ENCODE data around the gene PIM3. TPM values are rescaled to one million over a fixed set of nuclear protein-coding genes. Genes with fewer than 3 reads are reported as not detected.
A peak's percentile ranks its signal among the peaks of the same experiment; 100 is the strongest.

Gene PIM3
- total and polyA plus RNA-seq, 2 of the 8 experiments (the other 6 are each of a cell fraction or from before 2014, with no cell fraction given): 22.6 to 30.0 TPM

DNA sequence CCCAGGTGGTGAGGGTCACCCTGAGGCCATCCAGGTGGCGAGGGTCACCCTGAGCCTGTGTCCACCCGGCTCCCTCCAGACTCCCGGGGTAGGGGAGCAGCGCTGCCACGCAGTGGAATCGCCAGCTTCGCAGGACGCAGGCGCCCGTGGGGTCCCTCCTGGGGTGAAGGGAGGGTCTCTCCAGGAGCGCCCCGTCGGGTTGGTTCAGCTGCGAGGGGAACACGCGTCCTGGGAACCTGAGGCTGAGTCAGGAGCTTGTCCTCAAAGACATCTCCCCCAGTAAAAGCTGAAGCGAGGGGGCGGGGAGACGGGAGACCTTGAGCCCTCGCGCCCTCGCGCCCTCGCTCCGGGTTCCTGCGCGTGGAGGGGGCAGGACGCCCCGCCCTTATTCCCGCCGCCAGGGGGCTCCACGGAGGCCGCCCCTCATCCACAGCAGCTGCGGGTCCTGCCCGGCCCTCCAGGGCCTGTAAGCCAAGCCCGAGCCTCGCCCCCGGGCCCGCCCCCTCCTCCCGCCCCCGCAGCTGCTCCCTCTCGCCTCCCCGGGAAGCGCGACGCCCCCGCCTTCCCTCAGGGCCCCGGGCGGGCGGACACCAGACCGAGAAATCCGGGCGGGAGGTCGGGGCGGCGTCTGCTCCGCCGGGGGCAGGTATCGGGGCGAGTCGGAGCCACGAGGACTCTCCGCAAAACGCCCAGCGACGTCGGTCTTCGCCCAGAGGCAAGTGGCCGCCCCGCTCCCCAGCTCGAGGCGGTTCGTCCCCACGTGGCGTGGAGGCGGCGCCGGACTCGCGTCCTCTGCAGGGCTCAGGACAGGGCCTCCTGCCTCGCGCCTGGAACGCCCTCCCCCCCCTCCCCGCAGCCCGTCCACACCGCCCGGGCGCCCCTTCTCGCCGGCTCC, 22.8 kb downstream of the PIM3 start:
- Histone ChIP-seq H2AFZ (ENCODE audit: low read length) (peak overlapping the region; percentile 80; the same call in 1 of the 2 replicates), H3K23me2 (ENCODE audit: low read depth, low read length) (peaks cover 3% of the 10 kb centered on the region; the same call in 1 of the 2 replicates), H3K4me1 (replicated peaks in 1 of 4; ENCODE audit: control insufficient read depth in 3 of 4, insufficient read depth in 4 of 4, low read length in 3 of 4) (peaks cover 0 to 4% (median 0%) of the 10 kb centered on the region in 4 experiments; a peak in 1 of 7 replicates), H3K9ac (replicated peaks in 1 of 4; ENCODE audit: extremely low read depth in 1 of 4, low read depth in 3 of 4, low read length in 3 of 4) (no peak overlapping the region), H2BK20ac (ENCODE audit: low read length) (no peak overlapping the region), H4K8ac (ENCODE audit: extremely low read depth, insufficient read depth, low read length) (peak overlapping the region; percentile 25; the same call in 1 of the 2 replicates), H3K18ac (ENCODE audit: extremely low read depth, low read length) (peak overlapping the region; percentile 19), H3K27me3 (replicated peaks in 1 of 4; ENCODE audit: control insufficient read depth in 3 of 4, extremely low read depth in 1 of 4, insufficient read depth in 3 of 4, low read length in 3 of 4) (peaks cover 4 to 18% (median 13%) of the 10 kb centered on the region in 4 experiments), H3K14ac (ENCODE audit: insufficient read length) (no peak overlapping the region), H3K27ac (ENCODE audit: low read depth, low read length) (no peak overlapping the region), H2AK5ac (ENCODE audit: low read depth, low read length) (no peak overlapping the region), H4K91ac (replicated peaks; ENCODE audit: insufficient read length, low read length) (no peak overlapping the region), H2BK120ac (replicated peaks; ENCODE audit: low read depth, low read length) (no peak overlapping the region), H2BK15ac (ENCODE audit: low read length) (no peak overlapping the region), H3K4ac (replicated peaks; ENCODE audit: insufficient read length, low read depth, low read length) (no peak overlapping the region), H4K20me1 (replicated peaks in 1 of 2; ENCODE audit: control insufficient read depth in 1 of 2, insufficient read depth in 2 of 2, low read length in 2 of 2) (no peaks in the 10 kb centered on the region), H3K79me2 (ENCODE audit: control insufficient read depth in 1 of 2, insufficient read depth in 2 of 2, low read length in 2 of 2) (no peaks in the 10 kb centered on the region), H3K79me1 (ENCODE audit: low read depth, low read length) (no peaks in the 10 kb centered on the region), H4K5ac (ENCODE audit: insufficient read length, low read depth, low read length) (no peak overlapping the region), H2BK5ac (ENCODE audit: low read depth, low read length) (no peak overlapping the region), H3K4me2 (ENCODE audit: insufficient read depth in 1 of 2, low read depth in 2 of 2, low read length in 2 of 2) (peak overlapping the region; percentile 41 to 66; a peak in 3 of 4 replicates), H2BK12ac (ENCODE audit: low read depth, low read length) (no peak overlapping the region), H3K23ac (ENCODE audit: insufficient read length) (no peak overlapping the region), H3K36me3 (ENCODE audit: control insufficient read depth in 2 of 4, insufficient read depth in 4 of 4, low read length in 3 of 4) (no peaks in the 10 kb centered on the region), H3K56ac (replicated peaks; ENCODE audit: insufficient read length, low read depth, low read length) (no peak overlapping the region), H3K4me3 (ENCODE audit: extremely low read depth in 1 of 4, insufficient read depth in 2 of 4, low read depth in 3 of 4, low read length in 4 of 4) (peak overlapping the region in 2 of 4 experiments; percentile 20 to 56; a peak in 4 of 8 replicates), H3K9me3 (ENCODE audit: insufficient read depth in 2 of 2, low read depth in 1 of 2, low read length in 1 of 2) (0 out of 4 replicates have a peak, but pooled peaks cover 0 to under 1% of the 10 kb centered on the region in 2 experiments)
- FAIRE-seq (no peak), DNase-seq (ENCODE audit: low read depth in 1 of 2, low spot score in 2 of 2) (peak in 1 of 2 experiments; percentile 83)
- CTCF ChIA-PET (ENCODE audit: partially characterized antibody): interaction anchor here (0.6 to 8.1 kb wide), 22 partner anchors 11 to 252 kb away, joined by 3 to 83 read pairs (median 4); no protein-coding TSS in a partner anchor
- POLR2A ChIA-PET (ENCODE audit: partially characterized antibody): interaction anchor here (0.5 to 1.7 kb wide), 3 partner anchors 11 to 46 kb away, joined by 3 to 4 read pairs (median 3); no protein-coding TSS in a partner anchor
- 67% methylated on average over 16 of the region's 90 CpGs; no CpG with 5 or more reads in 1 of the 2 experiments for WGBS, 2 experiments (ENCODE audit: extremely low coverage in 1 of 2, insufficient coverage in 1 of 2, insufficient read length in 1 of 2, insufficient replicate concordance in 2 of 2, low coverage in 1 of 2, low lambda C conversion rate in 2 of 2, missing lambda C conversion rate in 1 of 2)
- TF ChIP-seq JUND (IDR thresholded peaks at IDR 0.05; ENCODE audit: low read length) (no peak), TBP (IDR thresholded peaks at IDR 0.05; ENCODE audit: low read depth, low read length) (no peak), HDAC2 (IDR thresholded peaks at IDR 0.05; ENCODE audit: borderline replicate concordance in 1 of 2, low read depth in 2 of 2, low read length in 2 of 2) (peak; percentile 37 to 82; a peak in 1 of 4 replicates), KDM4A (IDR thresholded peaks at IDR 0.05; ENCODE audit: low read depth, low read length, severe bottlenecking) (peak; percentile 78), EGR1 (IDR thresholded peaks at IDR 0.05; ENCODE audit: borderline replicate concordance, low read depth, low read length) (peak; percentile 75; the same call in 1 of the 2 replicates), CREB1 (IDR thresholded peaks at IDR 0.05) (no peak), SUZ12 (IDR thresholded peaks at IDR 0.05; ENCODE audit: low read length) (peak; percentile 25; the same call in 1 of the 2 replicates), RAD21 (IDR thresholded peaks at IDR 0.05 in 1 of 2, conservative IDR thresholded peaks at IDR 0.05 in 1 of 2; ENCODE audit: low read depth in 2 of 2, low read length in 2 of 2) (peak; percentile 38 to 53; a peak in 2 of 4 replicates)
- TF ChIP-seq, protein P1, sequence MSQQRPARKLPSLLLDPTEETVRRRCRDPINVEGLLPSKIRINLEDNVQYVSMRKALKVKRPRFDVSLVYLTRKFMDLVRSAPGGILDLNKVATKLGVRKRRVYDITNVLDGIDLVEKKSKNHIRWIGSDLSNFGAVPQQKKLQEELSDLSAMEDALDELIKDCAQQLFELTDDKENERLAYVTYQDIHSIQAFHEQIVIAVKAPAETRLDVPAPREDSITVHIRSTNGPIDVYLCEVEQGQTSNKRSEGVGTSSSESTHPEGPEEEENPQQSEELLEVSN (IDR thresholded peaks at IDR 0.05): peak; percentile 89

Measured in H1 (cell line).